HepG2 (cell line): ENCODE results near the gene TMEM198. TPM values are rescaled to one million over a fixed set of nuclear protein-coding genes. Genes with fewer than 3 reads are reported as not detected.

Source experiments
- ATAC-seq: fragments of 200-7000 bp; cut with Tn5 transposase; 3 replicates; pipeline ENCODE4 v1.9.1; 2020; ENCODE audit warnings: mild to moderate bottlenecking, moderate library complexity
- Bru-seq: library from RNA; stranded (reverse); fragments of 400-500 nt; gene quantifications from one replicate; lab custom pipeline; 2021; lab: Mats Ljungman, UMichigan
- BruChase-seq, 2 experiments: library from RNA; stranded (reverse); fragments of 400-500 nt; gene quantifications; one replicate each; lab custom pipeline; 2021; lab: Mats Ljungman, UMichigan
- BruUV-seq: library from RNA; stranded (reverse); fragments of 400-500 nt; replicated peaks from 2 replicates; lab custom pipeline; 2021; lab: Mats Ljungman, UMichigan
- CTCF ChIA-PET: fragments of 300-600 bp; formaldehyde crosslinking; extraction: SDS; loops from one replicate; lab custom pipeline; 2021; ENCODE audit warnings: low total read pairs, inconsistent platforms, low intra/inter-chr PET ratio; lab: Yijun Ruan, JAX
- POLR2A ChIA-PET: fragments of 350-600 bp; sonication (Branson Sonifier 250); formaldehyde crosslinking; loops from one replicate; lab custom pipeline; 2020; ENCODE audit warnings: antibody characterized with exemption, inconsistent platforms; lab: Yijun Ruan, JAX
- DNase-seq: peaks from one replicate; pipeline ENCODE4 v3.0.0-alpha.2; 2015; ENCODE audit warnings: low spot score
- FAIRE-seq: peaks from 3 replicates; lab custom pipeline; 2011; peaks lifted over from hg19 to GRCh38; lab: Jason Lieb, UNC
- H2AFZ ChIP-seq: one replicate; pipeline ENCODE4 v1.6.1; 2011; ENCODE audit warnings: low read length, inconsistent platforms
- H3K27ac ChIP-seq: fragments of 300-600 bp; 3 replicates; pipeline ENCODE4 v1.8.0; 2011; ENCODE audit warnings: mixed run types, mild to moderate bottlenecking, mixed read lengths, low read length, inconsistent platforms; ENCODE audit not compliant: insufficient read depth; ENCODE audit errors: extremely low read length
- H3K27me3 ChIP-seq, 2 experiments: fragments of 200-600 bp in 1 of 2; 2 replicates in 1 of 2; 3 replicates in 1 of 2; pipeline versions ENCODE4 v1.6.0 to v1.8.0; 2011; ENCODE audit warnings: low read length in 2 of 2, mild to moderate bottlenecking in 2 of 2, moderate library complexity in 2 of 2, inconsistent platforms in 1 of 2; ENCODE audit not compliant: insufficient read depth in 2 of 2, control insufficient read depth in 1 of 2
- H3K36me3 ChIP-seq, 2 experiments: fragments of 200-600 bp in 1 of 2; replicated peaks in 1 of 2; 2 replicates in 1 of 2; 3 replicates in 1 of 2; pipeline versions ENCODE4 v1.5.1 to v1.8.0; 2011; ENCODE audit warnings: low read length in 2 of 2, inconsistent platforms in 1 of 2; ENCODE audit not compliant: insufficient read depth in 2 of 2, control insufficient read depth in 1 of 2
- H3K4me1 ChIP-seq: 2 replicates; pipeline ENCODE4 v1.5.1; 2012; ENCODE audit warnings: low read length, inconsistent platforms; ENCODE audit not compliant: insufficient read depth
- H3K4me2 ChIP-seq: 2 replicates; pipeline ENCODE4 v1.6.0; 2011; ENCODE audit warnings: low read depth, low read length, inconsistent platforms
- H3K4me3 ChIP-seq, 3 experiments: fragments of 200-600 bp in 1 of 3; sonication (generic), shearing (Covaris generic) in 1 of 3; replicated peaks in 1 of 3; 2 replicates each; pipeline ENCODE4 v1.5.1; 2011 to 2016; ENCODE audit warnings: low read length in 3 of 3, inconsistent platforms in 2 of 3, low read depth in 2 of 3, mild to moderate bottlenecking in 2 of 3, control low read depth in 1 of 3, mixed read lengths in 1 of 3; ENCODE audit not compliant: insufficient read depth in 1 of 3
- H3K79me2 ChIP-seq: one replicate; pipeline ENCODE4 v1.6.1; 2011; ENCODE audit warnings: low read length, inconsistent platforms; ENCODE audit not compliant: insufficient read depth
- H3K9ac ChIP-seq: 2 replicates; pipeline ENCODE4 v1.6.0; 2011; ENCODE audit warnings: mild to moderate bottlenecking, low read depth, low read length, inconsistent platforms; ENCODE audit not compliant: insufficient read depth
- H3K9me3 ChIP-seq: 2 replicates; pipeline ENCODE4 v1.5.1; 2012; ENCODE audit warnings: mild to moderate bottlenecking, low read length
- H4K20me1 ChIP-seq: 2 replicates; pipeline ENCODE4 v1.6.0; 2011; ENCODE audit warnings: inconsistent platforms, mild to moderate bottlenecking, low read length, moderate library complexity; ENCODE audit not compliant: insufficient read depth
- CSRNP2 ChIP-seq: sonication (generic); formaldehyde crosslinking; conservative IDR thresholded peaks from 2 replicates; pipeline ENCODE4 v1.8.0; 2022; ENCODE audit warnings: low read depth, missing genetic modification reagents
- ELF4 ChIP-seq: sonication (generic); formaldehyde crosslinking; IDR thresholded peaks from 2 replicates; pipeline ENCODE4 v1.5.0; 2020; ENCODE audit warnings: missing genetic modification reagents, mild to moderate bottlenecking, moderate library complexity, borderline replicate concordance
- FUBP1 ChIP-seq: sonication (generic); formaldehyde crosslinking; IDR thresholded peaks from 2 replicates; pipeline ENCODE4 v1.5.1; 2020; ENCODE audit warnings: missing genetic modification reagents, mild to moderate bottlenecking, borderline replicate concordance
- HHEX ChIP-seq: IDR thresholded peaks from 2 replicates; pipeline ENCODE4 v1.6.1; 2016; ENCODE audit warnings: control low read depth
- KDM6A ChIP-seq: IDR thresholded peaks from 2 replicates; pipeline ENCODE4 v1.6.1; 2016; ENCODE audit warnings: low read depth
- NR2F2 ChIP-seq: IDR thresholded peaks from 2 replicates; pipeline ENCODE4 v1.6.1; 2012; ENCODE audit warnings: low read depth, inconsistent platforms, borderline replicate concordance
- SIN3B ChIP-seq: fragments of 150-350 bp; IDR thresholded peaks from 2 replicates; pipeline ENCODE4 v1.6.1; 2014; ENCODE audit warnings: low read length
- ZBTB14 ChIP-seq: sonication (generic); formaldehyde crosslinking; IDR thresholded peaks from 2 replicates; pipeline ENCODE4 v1.4.0; 2020; ENCODE audit warnings: missing genetic modification reagents
- WGBS: methylation state at CpG from one replicate; pipeline ENCODE4 v1.1.6; 2017; ENCODE audit warnings: low lambda C conversion rate; 5-methylcytosine and 5-hydroxymethylcytosine counted together
- in situ Hi-C: cut with HindIII; loops from 2 replicates; pipeline ENCODE4 v1.10.0; 2017; ENCODE audit warnings: low pct_unique_long_range_greater_than_20kb; ENCODE audit not compliant: extremely low pct_ligation_motif_present
- intact Hi-C: fragments of 100-400 bp; cut with micrococcal nuclease; formaldehyde crosslinking; loops from one replicate; pipeline ENCODE4 v1.10.0; 2022; ENCODE audit not compliant: unreplicated experiment
- long read RNA-seq, 2 experiments: library from RNA in 1 of 2; library from polyadenylated mRNA in 1 of 2; stranded (forward) in 1 of 2; unstranded in 1 of 2; transcript quantifications; one replicate each; pipeline ENCODE4 v2.0.0, GENCODE V29; 2019 to 2022
- polyA minus RNA-seq, 3 experiments: library from RNA; depleted of rRNA, polyadenylated mRNA; stranded (reverse); fragments of >200 nt; gene quantifications; 2 replicates each; pipeline ENCODE4 v1.2.3, GENCODE V29; 2011; ENCODE audit warnings: low replicate concordance in 1 of 3
- polyA plus RNA-seq, 8 experiments: library from polyadenylated mRNA; depleted of rRNA in 3 of 8; stranded (reverse) in 7 of 8; unstranded in 1 of 8; fragments of >200 nt; fragmentation: Illumina TruSeq in 4 of 8; extraction: Trizol in 4 of 8; gene quantifications; 2 replicates each; pipeline versions ENCODE4 v1.2.1 to v1.2.3, GENCODE V29; 2011 to 2016; ENCODE audit warnings: low read depth in 4 of 8, missing spikeins in 1 of 8, mixed read lengths in 1 of 8; ENCODE audit not compliant: insufficient read depth in 1 of 8
- total RNA-seq, 5 experiments: library from RNA; depleted of rRNA; stranded (reverse); fragments of >200 nt; fragmentation: Illumina TruSeq; extraction: Trizol; gene quantifications; 2 replicates each; pipeline ENCODE4 v1.2.3, GENCODE V29; 2016; ENCODE audit warnings: low read depth in 1 of 5
- TF ChIP-seq, protein P1 (sequence below): sonication (generic); formaldehyde crosslinking; IDR thresholded peaks from 2 replicates; pipeline ENCODE4 v1.4.0; 2020; ENCODE audit warnings: missing genetic modification reagents

TMEM198 gene
- total RNA-seq (2016; rRNA removed; fragmentation: Illumina TruSeq; extraction: Trizol) (11.6 and 17.3 TPM in 2 replicates), polyA plus RNA-seq (2011; rRNA removed) (23.5 and 40.8 TPM in 2 replicates), polyA minus RNA-seq (2011; rRNA and poly(A)+ RNA removed; ENCODE audit: low replicate concordance) (2.1 and 67.2 TPM in 2 replicates), Bru-seq, nascent RNA (percentile 57 among the genes with signal in this experiment), BruChase-seq, experiment 1, labeled RNA remaining after a 6-hour chase (percentile 65 among the genes with signal in this experiment), BruChase-seq, experiment 2, labeled RNA remaining after a 2-hour chase (percentile 54 among the genes with signal in this experiment)
- 12.3 and 16.3 TPM in 2 replicates for total RNA-seq (2016; cell fraction: cytosol; rRNA removed; fragmentation: Illumina TruSeq; extraction: Trizol; ENCODE audit: low read depth)
- total RNA-seq (2016; cell fraction: insoluble cytoplasmic fraction; rRNA removed; fragmentation: Illumina TruSeq; extraction: Trizol) = 10.7 and 17.8 TPM in 2 replicates
- total RNA-seq (2016; cell fraction: membrane; rRNA removed; fragmentation: Illumina TruSeq; extraction: Trizol) = 26.8 and 32.4 TPM in 2 replicates
- total RNA-seq (2016; cell fraction: nucleus; rRNA removed; fragmentation: Illumina TruSeq; extraction: Trizol) = 9.3 and 11.7 TPM in 2 replicates
- polyA plus RNA-seq (2011; cell fraction: cytosol; rRNA removed) = 43.6 and 52.1 TPM in 2 replicates
- polyA plus RNA-seq (2011; cell fraction: nucleus; rRNA removed) = 61.3 and 68.7 TPM in 2 replicates
- polyA plus RNA-seq (2012) = 41.3 and 49.8 TPM in 2 replicates
- polyA plus RNA-seq (2016; cell fraction: cytosol; fragmentation: Illumina TruSeq; extraction: Trizol; ENCODE audit: low read depth) = 16.5 and 21.1 TPM in 2 replicates
- 12.8 and 14.5 TPM in 2 replicates for polyA plus RNA-seq (2016; cell fraction: insoluble cytoplasmic fraction; fragmentation: Illumina TruSeq; extraction: Trizol; ENCODE audit: low read depth)
- polyA plus RNA-seq (2016; cell fraction: membrane; fragmentation: Illumina TruSeq; extraction: Trizol; ENCODE audit: low read depth) = 27.9 and 28.1 TPM in 2 replicates
- 17.1 and 19.3 TPM in 2 replicates for polyA plus RNA-seq (2016; cell fraction: nucleus; fragmentation: Illumina TruSeq; extraction: Trizol; ENCODE audit: insufficient read depth, low read depth)
- polyA minus RNA-seq (2011; cell fraction: cytosol; rRNA and poly(A)+ RNA removed) = 26.3 and 28.6 TPM in 2 replicates
- 12.9 and 13.6 TPM in 2 replicates for polyA minus RNA-seq (2011; cell fraction: nucleus; rRNA and poly(A)+ RNA removed)
- long read RNA-seq, experiment 1, partial matches to known transcripts = 7 of 11 reads
- long read RNA-seq, experiment 1, other reads (novel, unspliced or antisense) = 1 of 11 reads
- long read RNA-seq, experiment 2, transcript TMEM198-202 (5 exons, 2,218 nt) = major isoform, 43 of 85 reads
- long read RNA-seq, experiment 2, partial matches to known transcripts = 33 of 85 reads
- long read RNA-seq, experiment 2, other reads (novel, unspliced or antisense) = 9 of 85 reads

DNA sequence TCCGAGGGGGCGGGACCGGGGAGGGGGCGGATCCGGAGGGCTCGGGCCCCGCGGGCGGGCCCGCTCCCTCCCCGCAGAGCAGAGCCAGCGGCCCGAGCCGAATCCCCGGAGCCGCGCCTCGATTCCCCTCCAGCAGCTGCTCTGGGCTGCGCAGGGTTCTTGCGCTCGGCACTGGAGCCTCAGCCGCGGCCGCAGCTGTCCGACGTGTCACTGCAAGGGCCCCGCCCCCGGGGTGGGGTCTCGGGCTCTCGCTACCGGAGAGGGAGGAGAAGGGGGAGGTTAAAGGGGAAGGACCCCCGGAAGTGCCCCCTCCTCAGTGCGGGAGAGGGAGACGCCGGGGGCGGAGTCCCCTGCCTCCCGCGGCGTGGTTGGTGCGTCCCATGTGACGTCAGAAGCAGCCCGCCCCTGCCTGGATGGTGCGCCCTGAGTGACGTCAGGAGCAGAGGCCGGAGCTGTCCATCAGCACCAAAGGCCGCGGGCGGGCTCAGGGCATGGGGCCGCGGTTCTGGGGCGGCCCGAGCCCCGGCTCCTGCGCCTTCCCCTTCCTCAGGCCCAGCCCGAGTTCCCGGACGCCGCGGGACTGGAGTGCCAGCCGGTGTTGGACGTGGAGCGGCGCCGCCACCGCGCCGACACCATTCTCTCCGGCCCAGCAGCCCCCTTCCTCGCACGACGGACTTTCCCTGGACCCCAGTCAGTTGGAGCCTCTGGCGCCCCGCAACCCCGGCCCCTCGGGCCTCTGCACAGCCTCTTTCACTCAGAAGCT lies at the start of gene TMEM198, which contains the start of gene CHPF:
TMEM198 (plus strand) TSS at position 433 of the 763 bp plus-strand sequence. CDS start 700 bp downstream, outside the sequence.
CHPF (minus strand) TSS at position 214 of the 763 bp plus-strand sequence. CDS start 271 bp downstream, outside the sequence.
- H3K79me2 ChIP-seq = peaks cover 32% of the 10 kb centered on the region
- peak; percentile 99 for DNase-seq
- peak; percentile 78 for ATAC-seq
- peaks cover 51% of the 10 kb centered on the region for H3K4me1 ChIP-seq
- H3K4me3 ChIP-seq = peak within 1 kb of the TSS; percentile 87 to 90 (median 89)
- POLR2A ChIA-PET = interaction anchor here (0.8 to 3.9 kb wide), 16 partner anchors 9 to 157 kb away, joined by 3 to 44 read pairs (median 4); partner anchors contain the start of genes DNPEP, GMPPA, INHA and OBSL1
- intact Hi-C loops (loop anchor here (1.0 kb wide), 3 partner anchors 33 to 155 kb away; partner anchors contain the start of gene STK11IP), in situ Hi-C loops (loop anchor here (5.0 kb wide), 1 partner anchor 99 kb away; no protein-coding TSS in a partner anchor)
- no peak within 1 kb of the TSS for H2AFZ ChIP-seq
- no TSS peak for BruUV-seq
- peak; percentile 96 for FAIRE-seq
- WGBS = 2% methylated on average over 9 of the region's 75 CpGs
- peaks cover 23 to 32% of the 10 kb centered on the region in 2 experiments for H3K36me3 ChIP-seq
- H3K4me2 ChIP-seq = peak within 1 kb of the TSS; percentile 97
- H4K20me1 ChIP-seq = peaks cover 35% of the 10 kb centered on the region
- H3K9ac ChIP-seq = peak within 1 kb of the TSS; percentile 84
- peak within 1 kb of the TSS; percentile 82 for H3K27ac ChIP-seq
- H3K27me3 ChIP-seq = no peaks in the 10 kb centered on the region; a peak in 1 of 5 replicates
- CTCF ChIA-PET = interaction anchor here (0.9 to 5.3 kb wide), 2 partner anchors 98 to 146 kb away, joined by 3 to 127 read pairs; no protein-coding TSS in a partner anchor
- no peaks in the 10 kb centered on the region for H3K9me3 ChIP-seq
- no peak for TF ChIP-seq KDM6A (CRISPR knock-in tag)
- peak; percentile 22; the same call in 1 of the 2 replicates for TF ChIP-seq SIN3B
- no peak for TF ChIP-seq NR2F2
- no peak for TF ChIP-seq ZBTB14
- no peak for TF ChIP-seq HHEX (CRISPR knock-in tag)
- TF ChIP-seq ELF4 (CRISPR knock-in tag) = no peak; the same call in 1 of the 2 replicates
- TF ChIP-seq FUBP1 (CRISPR knock-in tag) = no peak
- TF ChIP-seq, protein P1, sequence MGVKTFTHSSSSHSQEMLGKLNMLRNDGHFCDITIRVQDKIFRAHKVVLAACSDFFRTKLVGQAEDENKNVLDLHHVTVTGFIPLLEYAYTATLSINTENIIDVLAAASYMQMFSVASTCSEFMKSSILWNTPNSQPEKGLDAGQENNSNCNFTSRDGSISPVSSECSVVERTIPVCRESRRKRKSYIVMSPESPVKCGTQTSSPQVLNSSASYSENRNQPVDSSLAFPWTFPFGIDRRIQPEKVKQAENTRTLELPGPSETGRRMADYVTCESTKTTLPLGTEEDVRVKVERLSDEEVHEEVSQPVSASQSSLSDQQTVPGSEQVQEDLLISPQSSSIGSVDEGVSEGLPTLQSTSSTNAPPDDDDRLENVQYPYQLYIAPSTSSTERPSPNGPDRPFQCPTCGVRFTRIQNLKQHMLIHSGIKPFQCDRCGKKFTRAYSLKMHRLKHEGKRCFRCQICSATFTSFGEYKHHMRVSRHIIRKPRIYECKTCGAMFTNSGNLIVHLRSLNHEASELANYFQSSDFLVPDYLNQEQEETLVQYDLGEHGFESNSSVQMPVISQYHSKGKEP (CRISPR knock-in tag) = peak; percentile 91; the same call in 1 of the 2 replicates
- no peak for TF ChIP-seq CSRNP2
